K562 (cell line): ENCODE data around the gene LSP1. TPM values are rescaled to one million over a fixed set of nuclear protein-coding genes. Genes with fewer than 3 reads are reported as not detected.

Experiments used
- ATAC-seq: fragments of 200-7000 bp; cut with Tn5 transposase; 3 replicates; pipeline ENCODE4 v1.9.1; 2020; ENCODE audit warnings: moderate library complexity
- BruUV-seq: library from RNA; stranded (reverse); fragments of 400-500 nt; replicated peaks from 2 replicates; lab custom pipeline; 2021; lab: Mats Ljungman, UMichigan
- CTCF ChIA-PET: fragments of 300-600 bp; formaldehyde crosslinking; extraction: SDS; loops from one replicate; lab custom pipeline; 2021; ENCODE audit warnings: low intra/inter-chr PET ratio; lab: Yijun Ruan, JAX
- POLR2A ChIA-PET: fragments of 300-600, 350-650 bp; sonication (Branson Sonifier 250); formaldehyde crosslinking; extraction: SDS; loops from one replicate; lab custom pipeline; 2021; ENCODE audit warnings: antibody characterized with exemption, inconsistent platforms; lab: Yijun Ruan, JAX
- DNase-seq, 4 experiments: peaks; one replicate each; pipeline versions ENCODE4 v3.0.0 to v3.0.0-alpha.2; 2011 to 2018; ENCODE audit warnings: low spot score in 3 of 4, mixed read lengths in 3 of 4; ENCODE audit errors: extremely low read depth in 1 of 4
- FAIRE-seq: peaks from 2 replicates; lab custom pipeline; 2011; peaks lifted over from hg19 to GRCh38; lab: Jason Lieb, UNC
- H2AFZ ChIP-seq: 2 replicates; pipeline ENCODE4 v1.6.0; 2011; ENCODE audit warnings: low read depth, low read length, control low read depth, inconsistent platforms
- H3K27ac ChIP-seq: fragments of 200-600 bp; 3 replicates; pipeline ENCODE4 v1.8.0; 2011; ENCODE audit warnings: low read depth, mild to moderate bottlenecking, control low read depth, inconsistent platforms, low read length, moderate library complexity, mixed read lengths; ENCODE audit errors: extremely low read depth
- H3K27me3 ChIP-seq, 2 experiments: fragments of 300-600 bp in 1 of 2; 2 replicates in 1 of 2; 3 replicates in 1 of 2; pipeline versions ENCODE4 v1.6.0 to v1.8.0; 2011; ENCODE audit warnings: inconsistent platforms in 2 of 2, low read length in 2 of 2, mild to moderate bottlenecking in 1 of 2, mixed read lengths in 1 of 2, moderate library complexity in 1 of 2; ENCODE audit not compliant: control insufficient read depth in 2 of 2, insufficient read depth in 2 of 2
- H3K36me3 ChIP-seq: fragments of 300-600 bp; 3 replicates; pipeline ENCODE4 v1.8.0; 2011; ENCODE audit warnings: mild to moderate bottlenecking, low read length, inconsistent platforms; ENCODE audit not compliant: control insufficient read depth, insufficient read depth
- H3K4me1 ChIP-seq, 2 experiments: fragments of 200-600 bp in 1 of 2; replicated peaks in 1 of 2; 2 replicates in 1 of 2; 3 replicates in 1 of 2; pipeline versions ENCODE4 v1.5.1 to v1.8.0; 2011; ENCODE audit warnings: inconsistent platforms in 2 of 2, low read length in 2 of 2, mild to moderate bottlenecking in 1 of 2, mixed read lengths in 1 of 2, moderate library complexity in 1 of 2; ENCODE audit not compliant: control insufficient read depth in 2 of 2, insufficient read depth in 2 of 2
- H3K4me2 ChIP-seq: 2 replicates; pipeline ENCODE4 v1.6.1; 2011; ENCODE audit warnings: low read length, control low read depth, inconsistent platforms, mixed read lengths; ENCODE audit not compliant: insufficient read depth
- H3K4me3 ChIP-seq: fragments of 200-600 bp; sonication (generic), shearing (Covaris generic); 2 replicates; pipeline ENCODE4 v1.5.1; 2016; ENCODE audit warnings: control low read depth, inconsistent platforms
- H3K79me2 ChIP-seq: fragments of 200-600 bp; 3 replicates; pipeline ENCODE4 v1.8.0; 2011; ENCODE audit warnings: low read length, inconsistent platforms; ENCODE audit not compliant: control insufficient read depth, insufficient read depth
- H3K9ac ChIP-seq, 2 experiments: 2 replicates each; pipeline versions ENCODE4 v1.6.0 to v1.6.1; 2011; ENCODE audit warnings: low read depth in 2 of 2, low read length in 2 of 2, control low read depth in 1 of 2, inconsistent platforms in 1 of 2, mild to moderate bottlenecking in 1 of 2, mixed read lengths in 1 of 2; ENCODE audit not compliant: insufficient read depth in 1 of 2
- H3K9me1 ChIP-seq: one replicate; pipeline ENCODE4 v1.6.0; 2011; ENCODE audit warnings: inconsistent platforms, mild to moderate bottlenecking, low read length, moderate library complexity; ENCODE audit not compliant: control insufficient read depth, insufficient read depth
- H3K9me3 ChIP-seq: replicated peaks from 2 replicates; pipeline ENCODE4 v1.5.1; 2011; ENCODE audit warnings: low read depth, low read length, inconsistent platforms; ENCODE audit not compliant: control insufficient read depth, insufficient read depth
- H4K20me1 ChIP-seq: replicated peaks from 2 replicates; pipeline ENCODE4 v1.6.1; 2011; ENCODE audit warnings: low read length, inconsistent platforms, mixed read lengths; ENCODE audit not compliant: control insufficient read depth, insufficient read depth
- EHMT2 ChIP-seq: fragments of 450-650 bp; IDR thresholded peaks from 2 replicates; pipeline ENCODE4 v1.6.1; 2018; ENCODE audit warnings: antibody characterized with exemption
- MTA1 ChIP-seq: fragments of 450-650 bp; IDR thresholded peaks from 2 replicates; pipeline ENCODE4 v1.6.1; 2017; ENCODE audit warnings: borderline replicate concordance
- RBM34 ChIP-seq: fragments of 200-400 bp; formaldehyde crosslinking; IDR thresholded peaks from 2 replicates; pipeline ENCODE4 v1.6.1; 2018; ENCODE audit warnings: low read length, borderline replicate concordance; ENCODE audit not compliant: insufficient read depth
- SP1 ChIP-seq: sonication (generic); formaldehyde crosslinking; IDR thresholded peaks from 2 replicates; pipeline ENCODE4 v1.8.1; 2022; ENCODE audit warnings: mild to moderate bottlenecking, missing genetic modification reagents
- SRF ChIP-seq, 2 experiments: fragments of 250-450, 450-650 bp in 1 of 2; sonication (Bioruptor Pico) in 1 of 2; sonication (generic) in 1 of 2; formaldehyde crosslinking; IDR thresholded peaks; 2 replicates each; pipeline versions ENCODE4 v1.5.0 to v1.5.1; 2020 to 2022; ENCODE audit warnings: mild to moderate bottlenecking in 1 of 2, missing genetic modification reagents in 1 of 2
- ZBTB8A ChIP-seq: fragments of 450-650 bp; IDR thresholded peaks from 2 replicates; pipeline ENCODE4 v1.6.1; 2018; ENCODE audit warnings: mild to moderate bottlenecking, moderate library complexity; ENCODE audit not compliant: partially characterized antibody
- ZNF384 ChIP-seq: IDR thresholded peaks from 2 replicates; pipeline ENCODE4 v1.6.1; 2012; ENCODE audit warnings: low read depth, low read length, improper control_type of control experiment
- ZNF408 ChIP-seq: fragments of 250-450 bp; sonication (Bioruptor Pico); IDR thresholded peaks from 2 replicates; pipeline ENCODE4 v1.4.0; 2020; ENCODE audit warnings: low read depth, mild to moderate bottlenecking, moderate library complexity
- WGBS: fragments of 100-300 bp; shearing (Covaris generic); methylation state at CpG from one replicate; pipeline ENCODE4 v1.1.6; 2016; ENCODE audit warnings: low coverage, mixed read lengths; ENCODE audit not compliant: insufficient coverage; ENCODE audit errors: missing lambda C conversion rate; 5-methylcytosine and 5-hydroxymethylcytosine counted together
- in situ Hi-C: fragments of 300-500 bp; cut with MboI; formaldehyde crosslinking; loops from 4 replicates; pipeline ENCODE4 v1.15.0; 2018; ENCODE audit warnings: inconsistent platforms, mixed read lengths
- intact Hi-C: fragments of 100-400 bp; cut with micrococcal nuclease; formaldehyde crosslinking; loops from 2 replicates; pipeline ENCODE4 v1.14.2; 2022
- polyA plus RNA-seq, 8 experiments: library from polyadenylated mRNA; depleted of rRNA in 4 of 8; stranded (reverse) in 5 of 8; unstranded in 3 of 8; fragments of >200 nt; fragmentation: Nextera tagmentation in 2 of 8; fragmentation: Illumina TruSeq in 1 of 8; extraction: Ambion mirVana in 2 of 8; extraction: Trizol in 1 of 8; gene quantifications; 2 replicates each; pipeline versions ENCODE4 v1.2.1 to v1.2.3, GENCODE V29; 2011 to 2014; ENCODE audit warnings: inconsistent platforms in 1 of 8, missing spikeins in 1 of 8
- total RNA-seq, 7 experiments: library from RNA; depleted of rRNA in 6 of 7; stranded (reverse); fragments of >200 nt in 6 of 7; fragmentation: Illumina TruSeq in 2 of 7; extraction: Trizol in 2 of 7; gene quantifications; 2 replicates each; pipeline versions ENCODE4 v1.2.1 to v1.2.3, GENCODE V29; 2011 to 2021; ENCODE audit warnings: low replicate concordance in 1 of 7
- TF ChIP-seq, protein P1 (sequence below): fragments of 450-650 bp; IDR thresholded peaks from 2 replicates; pipeline ENCODE4 v1.7.1; 2018; ENCODE audit warnings: mild to moderate bottlenecking, low read depth; ENCODE audit not compliant: partially characterized antibody
- TF ChIP-seq, protein P2 (sequence below): fragments of 450-650 bp; IDR thresholded peaks from 2 replicates; pipeline ENCODE4 v1.7.0; 2016; ENCODE audit warnings: borderline replicate concordance
- TF ChIP-seq, protein P3 (sequence below): fragments of 250-450 bp; sonication (Bioruptor Pico); IDR thresholded peaks from 2 replicates; pipeline ENCODE4 v1.8.0; 2022; ENCODE audit warnings: moderate library complexity, mild to moderate bottlenecking, inconsistent platforms
- TF ChIP-seq, protein P4 (sequence below): IDR thresholded peaks from 3 replicates; pipeline ENCODE4 v1.6.1; 2011; ENCODE audit warnings: borderline replicate concordance, mild to moderate bottlenecking, moderate library complexity; ENCODE audit not compliant: insufficient read length; ENCODE audit errors: extremely low read depth

Gene LSP1
- total and polyA plus RNA-seq, 9 of the 15 experiments (the other 6 are each of a cell fraction or from before 2014, with no cell fraction given), result 0.08 to 2.9 (median 0.65) TPM; not detected in 2

DNA sequence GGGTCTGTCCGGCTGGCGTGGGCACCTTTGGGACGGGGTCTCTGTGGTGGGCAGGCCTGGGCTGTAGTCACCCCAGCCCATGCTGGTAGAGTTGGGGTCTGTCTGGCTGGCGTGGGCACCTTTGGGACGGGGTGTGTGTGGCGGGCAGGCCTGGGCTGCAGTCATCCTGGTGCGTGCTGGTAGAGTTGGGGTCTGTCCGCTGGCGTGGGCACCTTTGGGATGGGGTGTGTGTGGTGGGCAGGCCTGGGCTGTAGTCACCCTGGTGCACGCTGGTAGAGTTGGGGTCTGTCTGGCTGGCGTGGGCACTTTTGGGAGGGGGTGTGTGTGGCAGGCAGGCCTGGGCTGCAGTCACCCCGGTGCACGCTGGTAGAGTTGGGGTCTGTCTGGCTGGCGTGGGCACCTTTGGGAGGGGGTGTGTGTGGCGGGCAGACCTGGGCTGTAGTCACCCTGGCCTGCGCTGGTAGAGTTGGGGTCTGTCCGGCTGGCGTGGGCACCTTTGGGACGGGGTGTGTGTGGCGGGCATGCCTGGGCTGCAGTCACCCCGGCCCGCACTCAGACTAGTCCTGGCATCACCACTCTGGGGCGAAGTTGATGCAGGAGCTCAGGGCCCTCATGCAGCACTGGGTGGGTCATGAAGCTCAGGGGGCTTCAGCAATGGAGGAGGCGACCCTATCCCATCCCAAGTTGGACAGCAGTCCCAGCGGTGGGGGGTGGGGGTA lies 19.5 kb downstream of the LSP1 start:
- Histone ChIP-seq H3K9ac (no peak overlapping the region), H3K36me3 (no peaks in the 10 kb centered on the region), H2AFZ (no peak overlapping the region), H3K9me3 (no peaks in the 10 kb centered on the region), H4K20me1 (0 out of 2 replicates have a peak, but pooled peaks cover 5% of the 10 kb centered on the region), H3K27ac (no peak overlapping the region), H3K9me1 (no peaks in the 10 kb centered on the region), H3K4me1 (peaks cover 0 to 44% of the 10 kb centered on the region in 2 experiments; a peak in 2 of 5 replicates), H3K27me3 (peaks cover 15 to 59% of the 10 kb centered on the region in 2 experiments; a peak in 4 of 5 replicates), H3K79me2 (no peaks in the 10 kb centered on the region), H3K4me3 (no peak overlapping the region), H3K4me2 (no peak overlapping the region)
- WGBS, result 3% methylated on average over 24 of the region's 25 CpGs
- no peak for DNase-seq
- in situ Hi-C loops (loop anchor here (10.0 kb wide), 1 partner anchor 132 kb away; no protein-coding TSS in a partner anchor), intact Hi-C loops (no loop called here)
- no peak for ATAC-seq
- POLR2A ChIA-PET, result no interaction called here
- no TSS peak for BruUV-seq
- no peak for FAIRE-seq
- CTCF ChIA-PET, result no interaction called here
- no peak for TF ChIP-seq ZBTB8A
- TF ChIP-seq SRF (CRISPR knock-in tag; IDR thresholded peaks at IDR 0.05), result no peak
- TF ChIP-seq, protein P1, sequence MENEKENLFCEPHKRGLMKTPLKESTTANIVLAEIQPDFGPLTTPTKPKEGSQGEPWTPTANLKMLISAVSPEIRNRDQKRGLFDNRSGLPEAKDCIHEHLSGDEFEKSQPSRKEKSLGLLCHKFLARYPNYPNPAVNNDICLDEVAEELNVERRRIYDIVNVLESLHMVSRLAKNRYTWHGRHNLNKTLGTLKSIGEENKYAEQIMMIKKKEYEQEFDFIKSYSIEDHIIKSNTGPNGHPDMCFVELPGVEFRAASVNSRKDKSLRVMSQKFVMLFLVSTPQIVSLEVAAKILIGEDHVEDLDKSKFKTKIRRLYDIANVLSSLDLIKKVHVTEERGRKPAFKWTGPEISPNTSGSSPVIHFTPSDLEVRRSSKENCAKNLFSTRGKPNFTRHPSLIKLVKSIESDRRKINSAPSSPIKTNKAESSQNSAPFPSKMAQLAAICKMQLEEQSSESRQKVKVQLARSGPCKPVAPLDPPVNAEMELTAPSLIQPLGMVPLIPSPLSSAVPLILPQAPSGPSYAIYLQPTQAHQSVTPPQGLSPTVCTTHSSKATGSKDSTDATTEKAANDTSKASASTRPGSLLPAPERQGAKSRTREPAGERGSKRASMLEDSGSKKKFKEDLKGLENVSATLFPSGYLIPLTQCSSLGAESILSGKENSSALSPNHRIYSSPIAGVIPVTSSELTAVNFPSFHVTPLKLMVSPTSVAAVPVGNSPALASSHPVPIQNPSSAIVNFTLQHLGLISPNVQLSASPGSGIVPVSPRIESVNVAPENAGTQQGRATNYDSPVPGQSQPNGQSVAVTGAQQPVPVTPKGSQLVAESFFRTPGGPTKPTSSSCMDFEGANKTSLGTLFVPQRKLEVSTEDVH, result no peak
- no peak for TF ChIP-seq RBM34
- TF ChIP-seq ZNF384, result no peak
- TF ChIP-seq, protein P2, sequence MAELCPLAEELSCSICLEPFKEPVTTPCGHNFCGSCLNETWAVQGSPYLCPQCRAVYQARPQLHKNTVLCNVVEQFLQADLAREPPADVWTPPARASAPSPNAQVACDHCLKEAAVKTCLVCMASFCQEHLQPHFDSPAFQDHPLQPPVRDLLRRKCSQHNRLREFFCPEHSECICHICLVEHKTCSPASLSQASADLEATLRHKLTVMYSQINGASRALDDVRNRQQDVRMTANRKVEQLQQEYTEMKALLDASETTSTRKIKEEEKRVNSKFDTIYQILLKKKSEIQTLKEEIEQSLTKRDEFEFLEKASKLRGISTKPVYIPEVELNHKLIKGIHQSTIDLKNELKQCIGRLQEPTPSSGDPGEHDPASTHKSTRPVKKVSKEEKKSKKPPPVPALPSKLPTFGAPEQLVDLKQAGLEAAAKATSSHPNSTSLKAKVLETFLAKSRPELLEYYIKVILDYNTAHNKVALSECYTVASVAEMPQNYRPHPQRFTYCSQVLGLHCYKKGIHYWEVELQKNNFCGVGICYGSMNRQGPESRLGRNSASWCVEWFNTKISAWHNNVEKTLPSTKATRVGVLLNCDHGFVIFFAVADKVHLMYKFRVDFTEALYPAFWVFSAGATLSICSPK, result no peak
- TF ChIP-seq, protein P3, sequence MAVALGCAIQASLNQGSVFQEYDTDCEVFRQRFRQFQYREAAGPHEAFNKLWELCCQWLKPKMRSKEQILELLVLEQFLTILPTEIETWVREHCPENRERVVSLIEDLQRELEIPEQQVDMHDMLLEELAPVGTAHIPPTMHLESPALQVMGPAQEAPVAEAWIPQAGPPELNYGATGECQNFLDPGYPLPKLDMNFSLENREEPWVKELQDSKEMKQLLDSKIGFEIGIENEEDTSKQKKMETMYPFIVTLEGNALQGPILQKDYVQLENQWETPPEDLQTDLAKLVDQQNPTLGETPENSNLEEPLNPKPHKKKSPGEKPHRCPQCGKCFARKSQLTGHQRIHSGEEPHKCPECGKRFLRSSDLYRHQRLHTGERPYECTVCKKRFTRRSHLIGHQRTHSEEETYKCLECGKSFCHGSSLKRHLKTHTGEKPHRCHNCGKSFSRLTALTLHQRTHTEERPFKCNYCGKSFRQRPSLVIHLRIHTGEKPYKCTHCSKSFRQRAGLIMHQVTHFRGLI (CRISPR knock-in tag), result no peak
- TF ChIP-seq SP1 (CRISPR knock-in tag), result no peak
- TF ChIP-seq MTA1, result no peak
- TF ChIP-seq, protein P4, sequence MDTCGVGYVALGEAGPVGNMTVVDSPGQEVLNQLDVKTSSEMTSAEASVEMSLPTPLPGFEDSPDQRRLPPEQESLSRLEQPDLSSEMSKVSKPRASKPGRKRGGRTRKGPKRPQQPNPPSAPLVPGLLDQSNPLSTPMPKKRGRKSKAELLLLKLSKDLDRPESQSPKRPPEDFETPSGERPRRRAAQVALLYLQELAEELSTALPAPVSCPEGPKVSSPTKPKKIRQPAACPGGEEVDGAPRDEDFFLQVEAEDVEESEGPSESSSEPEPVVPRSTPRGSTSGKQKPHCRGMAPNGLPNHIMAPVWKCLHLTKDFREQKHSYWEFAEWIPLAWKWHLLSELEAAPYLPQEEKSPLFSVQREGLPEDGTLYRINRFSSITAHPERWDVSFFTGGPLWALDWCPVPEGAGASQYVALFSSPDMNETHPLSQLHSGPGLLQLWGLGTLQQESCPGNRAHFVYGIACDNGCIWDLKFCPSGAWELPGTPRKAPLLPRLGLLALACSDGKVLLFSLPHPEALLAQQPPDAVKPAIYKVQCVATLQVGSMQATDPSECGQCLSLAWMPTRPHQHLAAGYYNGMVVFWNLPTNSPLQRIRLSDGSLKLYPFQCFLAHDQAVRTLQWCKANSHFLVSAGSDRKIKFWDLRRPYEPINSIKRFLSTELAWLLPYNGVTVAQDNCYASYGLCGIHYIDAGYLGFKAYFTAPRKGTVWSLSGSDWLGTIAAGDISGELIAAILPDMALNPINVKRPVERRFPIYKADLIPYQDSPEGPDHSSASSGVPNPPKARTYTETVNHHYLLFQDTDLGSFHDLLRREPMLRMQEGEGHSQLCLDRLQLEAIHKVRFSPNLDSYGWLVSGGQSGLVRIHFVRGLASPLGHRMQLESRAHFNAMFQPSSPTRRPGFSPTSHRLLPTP, result no peak
- TF ChIP-seq EHMT2, result no peak
- no peak for TF ChIP-seq ZNF408 (CRISPR knock-in tag)
